Endothelial cell of umbilical vein (primary cell): ENCODE data around the gene MYOG. TPM values are rescaled to one million over a fixed set of nuclear protein-coding genes. Genes with fewer than 3 reads are reported as not detected.

Source experiments
- BruUV-seq: library from RNA; stranded (reverse); fragments of 400-500 nt; replicated peaks from 2 replicates; lab custom pipeline; 2021; lab: Mats Ljungman, UMichigan
- CTCF ChIA-PET: fragments of 300-600, 350-600 bp; sonication (Branson Sonifier 250); formaldehyde crosslinking; loops from one replicate; lab custom pipeline; 2021; ENCODE audit warnings: antibody characterized with exemption, inconsistent platforms; lab: Charles Lee
- POLR2A ChIA-PET: fragments of 300-600, 350-600 bp; sonication (Branson Sonifier 250); formaldehyde crosslinking; loops from one replicate; lab custom pipeline; 2021; ENCODE audit warnings: antibody characterized with exemption, inconsistent platforms; lab: Charles Lee
- DNase-seq: peaks from one replicate; pipeline ENCODE4 v3.0.0-alpha.2; 2011; ENCODE audit warnings: low read depth, low spot score
- FAIRE-seq: peaks from 2 replicates; lab custom pipeline; 2011; peaks lifted over from hg19 to GRCh38; lab: Jason Lieb, UNC
- H2AFZ ChIP-seq: 2 replicates; pipeline ENCODE4 v1.6.0; 2012; ENCODE audit warnings: low read depth, low read length, control low read depth, inconsistent platforms
- H3K27ac ChIP-seq: 2 replicates; pipeline ENCODE4 v1.5.1; 2011; ENCODE audit warnings: low read depth, mild to moderate bottlenecking, control low read depth, low read length, moderate library complexity; ENCODE audit not compliant: insufficient read depth
- H3K27me3 ChIP-seq, 2 experiments: 2 replicates each; pipeline versions ENCODE4 v1.6.0 to v1.6.1; 2011; ENCODE audit warnings: low read length in 2 of 2, mixed read lengths in 1 of 2; ENCODE audit not compliant: control insufficient read depth in 2 of 2, insufficient read depth in 2 of 2
- H3K36me3 ChIP-seq, 2 experiments: 2 replicates in 1 of 2; 3 replicates in 1 of 2; pipeline ENCODE4 v1.5.1; 2011; ENCODE audit warnings: low read length in 2 of 2, mild to moderate bottlenecking in 1 of 2, moderate library complexity in 1 of 2; ENCODE audit not compliant: control insufficient read depth in 2 of 2, insufficient read depth in 2 of 2; ENCODE audit errors: extremely low read depth in 1 of 2
- H3K4me1 ChIP-seq: 3 replicates; pipeline ENCODE4 v1.5.1; 2011; ENCODE audit warnings: mild to moderate bottlenecking, low read length; ENCODE audit not compliant: control insufficient read depth, insufficient read depth; ENCODE audit errors: extremely low read depth
- H3K4me2 ChIP-seq: 2 replicates; pipeline ENCODE4 v1.6.1; 2011; ENCODE audit warnings: low read length, control low read depth, mixed read lengths; ENCODE audit not compliant: insufficient read depth
- H3K4me3 ChIP-seq, 3 experiments: fragments of 200-600 bp in 1 of 3; sonication (generic), shearing (Covaris generic) in 1 of 3; replicated peaks in 1 of 3; 2 replicates each; pipeline ENCODE4 v1.5.1; 2011 to 2016; ENCODE audit warnings: control low read depth in 3 of 3, low read length in 3 of 3, mild to moderate bottlenecking in 2 of 3, inconsistent platforms in 1 of 3, low read depth in 1 of 3, moderate library complexity in 1 of 3; ENCODE audit not compliant: insufficient read depth in 1 of 3
- H3K79me2 ChIP-seq: 2 replicates; pipeline ENCODE4 v1.6.0; 2012; ENCODE audit warnings: low read length, inconsistent platforms; ENCODE audit not compliant: control insufficient read depth, insufficient read depth
- H3K9ac ChIP-seq: replicated peaks from 2 replicates; pipeline ENCODE3; 2011; ENCODE audit warnings: low read length, control low read depth; ENCODE audit not compliant: insufficient read depth; ENCODE audit errors: extremely low read depth
- H3K9me1 ChIP-seq: replicated peaks from 3 replicates; pipeline ENCODE4 v1.6.0; 2011; ENCODE audit warnings: mild to moderate bottlenecking, low read length; ENCODE audit not compliant: control insufficient read depth, insufficient read depth; ENCODE audit errors: extremely low read depth
- H3K9me3 ChIP-seq: replicated peaks from 2 replicates; pipeline ENCODE4 v1.5.1; 2012; ENCODE audit warnings: low read length, inconsistent platforms; ENCODE audit not compliant: control insufficient read depth, insufficient read depth
- H4K20me1 ChIP-seq: replicated peaks from 2 replicates; pipeline ENCODE3; 2011; ENCODE audit warnings: mild to moderate bottlenecking, low read length; ENCODE audit not compliant: control insufficient read depth, insufficient read depth; ENCODE audit errors: extremely low read depth
- CTCF ChIP-seq, 2 donors: IDR thresholded peaks; 1 replicate in 1 of 2; 2 replicates in 1 of 2; pipeline ENCODE4 v1.5.1; 2011; ENCODE audit warnings: low read length in 2 of 2, mild to moderate bottlenecking in 2 of 2, moderate library complexity in 2 of 2, control low read depth in 1 of 2, inconsistent platforms in 1 of 2, low read depth in 1 of 2; ENCODE audit not compliant: insufficient read depth in 1 of 2; ENCODE audit errors: extremely low read depth in 1 of 2
- EZH2 ChIP-seq: IDR thresholded peaks from 2 replicates; pipeline ENCODE4 v1.6.1; 2012; ENCODE audit warnings: borderline replicate concordance, low read depth, mild to moderate bottlenecking, moderate library complexity, low read length, inconsistent platforms; ENCODE audit not compliant: severe bottlenecking
- FOS ChIP-seq: IDR thresholded peaks from 2 replicates; pipeline ENCODE4 v1.6.1; 2011; ENCODE audit warnings: mild to moderate bottlenecking, low read length, moderate library complexity, borderline replicate concordance; ENCODE audit not compliant: insufficient read depth
- GATA2 ChIP-seq: IDR thresholded peaks from 2 replicates; pipeline ENCODE4 v1.7.0; 2011; ENCODE audit warnings: low read depth, mild to moderate bottlenecking, moderate library complexity, mixed read lengths, low read length; ENCODE audit not compliant: insufficient read length, insufficient read depth
- JUN ChIP-seq: IDR thresholded peaks from 2 replicates; pipeline ENCODE4 v1.6.1; 2011; ENCODE audit warnings: borderline replicate concordance, low read depth; ENCODE audit not compliant: insufficient read length, insufficient read depth
- MYC ChIP-seq: IDR thresholded peaks from one replicate; pipeline ENCODE4 v1.6.1; 2011; ENCODE audit warnings: mild to moderate bottlenecking, low read depth, low read length
- POLR2A ChIP-seq: IDR thresholded peaks from 2 replicates; pipeline ENCODE4 v1.6.1; 2012; ENCODE audit warnings: low read depth, mild to moderate bottlenecking, control low read depth, low read length
- POLR2AphosphoS5 ChIP-seq: IDR thresholded peaks from 2 replicates; pipeline ENCODE4 v1.6.1; 2012; ENCODE audit warnings: low read depth, mild to moderate bottlenecking, control low read depth, low read length, moderate library complexity; ENCODE audit not compliant: insufficient read depth
- dilution Hi-C: fragments of 300-500 bp; cut with MboI; formaldehyde crosslinking; loops from one replicate; pipeline ENCODE4 v1.15.0; 2019; ENCODE audit warnings: low sequenced_read_pairs; ENCODE audit not compliant: extremely low pct_ligation_motif_present
- intact Hi-C: fragments of 100-400 bp; cut with micrococcal nuclease; formaldehyde crosslinking; loops from one replicate; pipeline ENCODE4 v1.10.0; 2022
- polyA plus RNA-seq, 4 experiments: library from polyadenylated mRNA; depleted of rRNA in 3 of 4; stranded (reverse) in 3 of 4; unstranded in 1 of 4; fragments of >200 nt; gene quantifications; 2 replicates each; pipeline versions ENCODE4 v1.2.1 to v1.2.3, GENCODE V29; 2011 to 2012; ENCODE audit warnings: missing spikeins in 1 of 4
- total RNA-seq: library from RNA; stranded (reverse); gene quantifications from 2 replicates; pipeline ENCODE4 v1.2.3, GENCODE V29; 2021
- TF ChIP-seq, protein P1 (sequence below): IDR thresholded peaks from 2 replicates; pipeline ENCODE4 v1.6.1; 2011; ENCODE audit not compliant: insufficient read depth, insufficient read length

Gene MYOG
- total and polyA plus RNA-seq, 2 donors (not counting 3 experiments of a cell fraction or from before 2014, with no cell fraction given): not detected

DNA sequence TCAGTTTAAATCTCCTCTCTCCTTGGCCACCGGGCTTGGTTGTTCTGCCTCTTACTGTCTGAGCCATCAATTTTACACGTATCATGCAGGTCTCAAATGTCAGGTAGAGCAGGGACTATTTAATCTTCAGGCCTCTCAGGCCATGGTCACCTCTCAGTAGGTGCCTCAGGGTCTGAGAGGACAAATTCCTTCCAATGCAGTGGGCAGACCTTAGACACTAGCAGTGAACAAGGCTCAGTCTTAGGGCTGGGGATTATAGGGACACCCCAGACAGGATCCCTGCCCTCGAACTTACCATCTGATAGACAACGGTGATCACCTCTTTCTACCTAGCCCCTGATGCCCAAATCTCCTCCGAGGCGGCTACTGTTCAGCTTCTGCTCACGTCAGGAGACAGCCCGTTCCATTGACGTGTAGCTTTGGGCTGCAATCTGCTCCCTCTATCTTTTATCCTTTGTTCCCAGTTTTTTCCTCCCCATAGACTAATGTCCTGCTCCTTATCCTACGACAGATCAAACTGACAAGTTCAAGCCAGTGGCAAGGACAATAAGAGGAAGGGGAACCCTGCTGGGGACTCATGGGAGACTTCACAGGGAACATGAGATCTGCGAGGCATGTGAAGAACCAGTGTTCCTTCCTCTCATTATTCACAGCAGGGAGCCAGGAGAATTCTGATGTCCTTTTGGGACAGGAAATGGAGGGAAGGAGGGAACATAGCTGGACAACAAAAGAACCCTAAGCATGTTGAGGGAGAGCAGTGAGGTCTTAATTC is 1.4 kb upstream of the MYOG start:
- Histone ChIP-seq H3K79me2 (no peaks in the 10 kb centered on the region), H3K9ac (no peak overlapping the region), H2AFZ (no peak overlapping the region), H3K27ac (no peak overlapping the region), H3K9me3 (no peaks in the 10 kb centered on the region), H4K20me1 (no peaks in the 10 kb centered on the region), H3K36me3 (no peaks in the 10 kb centered on the region), H3K27me3 (peaks cover 1 to 4% of the 10 kb centered on the region in 2 experiments), H3K4me1 (no peaks in the 10 kb centered on the region), H3K4me3 (no peak overlapping the region), H3K9me1 (no peaks in the 10 kb centered on the region), H3K4me2 (no peak overlapping the region)
- BruUV-seq: no TSS peak
- no peak for FAIRE-seq
- DNase-seq: no peak
- dilution Hi-C loops: no loop called here
- ChIA-PET POLR2A (no interaction called here), CTCF (interaction anchor here (0.6 to 2.3 kb wide), 4 partner anchors 14 to 129 kb away, joined by 3 to 7 read pairs (median 4); partner anchors contain the start of gene ADORA1)
- intact Hi-C loops: no loop called here
- TF ChIP-seq GATA2 (no peak), FOS (no peak), POLR2AphosphoS5 (no peak), JUN (no peak), CTCF (IDR thresholded peaks at IDR 0.05; ENCODE audit: extremely low read depth in 1 of 2, insufficient read depth in 1 of 2, low read depth in 1 of 2, low read length in 2 of 2) (no peak), MYC (no peak), POLR2A (no peak), EZH2 (no peak)
- TF ChIP-seq, protein P1, sequence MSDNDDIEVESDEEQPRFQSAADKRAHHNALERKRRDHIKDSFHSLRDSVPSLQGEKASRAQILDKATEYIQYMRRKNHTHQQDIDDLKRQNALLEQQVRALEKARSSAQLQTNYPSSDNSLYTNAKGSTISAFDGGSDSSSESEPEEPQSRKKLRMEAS: no peak
